Muscle of arm (tissue), 12 donors: Measurements from ENCODE around the gene RIMKLB. TPM values are rescaled to one million over a fixed set of nuclear protein-coding genes. Genes with fewer than 3 reads are reported as not detected.
"Not testable (repeated sequence)": the region's sequence is repeated elsewhere in the genome, so short reads cannot be mapped to it uniquely, and the experiment has no call there.

Experiments
- DNase-seq: peaks from one replicate; pipeline ENCODE4 v3.0.0-alpha.2; 2013
- polyA plus RNA-seq, 12 donors: library from polyadenylated mRNA; unstranded; fragments of 120-200 nt; gene quantifications; one replicate each; pipeline ENCODE4 v1.2.1, GENCODE V29; 2013; ENCODE audit not compliant: insufficient read length in 12 of 12

The RIMKLB gene
- polyA plus RNA-seq, 12 donors: 62.0 to 142 (median 97.8) TPM; not detected in 1

- DNase-seq: no peak
These were observed 116.0 kb downstream of the RIMKLB start for GRCh38 chr12:8813572-8814357.

DNA sequence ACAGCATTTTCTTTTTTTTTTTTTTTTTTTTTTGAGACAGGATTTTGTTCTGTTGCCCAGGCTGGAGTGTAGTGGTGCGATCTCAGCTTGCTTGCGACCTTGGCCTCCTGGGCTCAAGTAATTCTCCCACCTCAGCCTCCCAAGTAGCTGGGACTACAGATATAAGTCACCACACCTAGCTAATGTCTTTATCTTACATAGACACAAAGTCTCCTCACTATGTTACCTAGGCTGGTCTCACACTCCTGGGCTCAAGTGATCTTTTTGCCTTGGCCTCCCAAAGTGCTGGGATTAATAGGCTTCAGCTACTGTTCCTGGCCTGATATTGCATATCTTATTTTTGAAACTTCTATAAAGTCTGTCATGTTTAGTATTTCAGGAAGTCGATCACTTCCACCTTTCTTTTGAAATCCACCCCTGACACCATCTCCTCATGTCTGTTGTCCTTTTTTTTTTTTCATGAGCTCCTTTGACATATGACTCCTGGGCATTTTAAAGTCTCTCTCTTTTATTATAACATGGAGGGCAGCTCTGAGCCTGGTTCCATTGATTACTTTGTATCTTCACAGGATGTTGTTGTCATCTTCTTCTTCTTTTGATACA is 118.8 kb downstream of the RIMKLB start:
- DNase-seq: no peak

GRCh38 chr12:8817856-8818255 is 120.1 kb downstream of the RIMKLB start:
- DNase-seq: no peak

DNA sequence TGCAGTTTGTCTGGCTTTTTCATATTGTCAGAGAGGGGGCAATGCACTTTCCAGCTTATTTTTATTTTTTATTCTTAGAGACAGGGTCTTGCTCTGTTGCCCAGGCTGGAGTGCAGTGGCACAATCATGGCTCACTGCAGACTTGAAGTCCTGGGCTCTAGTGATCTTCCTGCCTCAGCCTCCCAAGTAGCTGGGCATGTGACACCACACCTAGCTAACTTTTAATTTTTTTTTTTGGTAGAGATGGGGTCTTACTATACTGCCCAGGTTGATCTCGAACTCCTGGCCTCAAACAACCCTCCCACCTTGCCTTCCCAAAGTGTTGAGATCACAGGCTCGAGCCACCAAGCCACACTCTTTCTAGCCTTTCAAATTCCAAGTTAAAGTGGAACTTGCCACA is 120.7 kb downstream of the RIMKLB start:
- DNase-seq: no peak

- no peak for DNase-seq
These were observed 121.8 kb downstream of the RIMKLB start for GRCh38 chr12:8819666-8819980.

- not testable (repeated sequence) for DNase-seq
These were observed 123.1 kb downstream of the RIMKLB start for GRCh38 chr12:8820676-8821407.

GRCh38 chr12:8821591-8821990 is 123.8 kb downstream of the RIMKLB start:
- no peak for DNase-seq

GRCh38 chr12:8822298-8822697 is 124.5 kb downstream of the RIMKLB start, which contains the start of gene A2ML1:
Gene A2ML1 (plus strand): TSS chr12:8822621. CDS start chr12:8822652, 31 bp downstream.
- DNase-seq: no peak

GRCh38 chr12:8823565-8824300 is 125.9 kb downstream of the RIMKLB start:
- peak; percentile 8 for DNase-seq

- DNase-seq: no peak
These were observed 129.9 kb downstream of the RIMKLB start for GRCh38 chr12:8827551-8828256.

DNA sequence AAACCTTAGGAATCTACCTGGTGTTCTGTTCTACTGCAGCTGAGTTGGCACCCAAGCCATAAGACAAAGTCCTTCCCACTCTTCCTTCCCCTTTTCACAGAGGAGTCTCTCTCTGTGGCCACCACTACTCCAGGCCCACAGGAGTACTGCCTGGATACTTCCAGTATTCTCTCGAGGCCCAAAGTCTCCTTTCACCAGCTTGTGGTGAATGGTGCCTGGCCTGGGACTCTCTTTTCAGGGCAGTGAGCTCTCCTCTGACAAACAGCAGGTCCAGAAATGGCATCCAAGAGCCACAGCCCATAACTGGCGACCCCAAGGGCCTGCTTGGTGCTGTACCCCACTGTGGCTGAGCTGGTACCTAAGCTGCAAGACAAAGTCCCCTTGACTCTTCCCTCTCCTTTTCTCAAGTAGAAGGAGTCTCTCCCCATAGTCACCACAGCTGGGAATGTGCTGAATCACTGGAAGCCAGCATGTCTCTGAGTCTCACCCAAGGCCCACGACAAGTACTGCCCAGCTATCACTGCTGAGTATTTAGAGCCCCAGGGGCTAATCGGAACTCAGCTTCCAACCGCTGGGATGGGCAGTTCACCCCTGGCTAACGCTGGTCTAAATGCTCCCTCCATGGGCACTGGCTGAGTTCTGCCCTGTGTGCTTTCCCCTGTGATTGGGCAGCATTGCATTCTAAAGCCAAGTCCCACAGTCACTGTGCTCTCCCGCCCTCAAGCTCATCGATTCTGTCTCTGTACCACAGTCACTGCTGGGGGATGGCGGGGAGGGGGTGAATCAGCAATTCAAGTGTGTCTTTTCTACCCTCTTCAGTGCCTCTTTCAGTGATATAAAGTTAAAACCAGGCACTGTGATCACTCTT is 130.7 kb downstream of the RIMKLB start:
- DNase-seq: no peak

DNA sequence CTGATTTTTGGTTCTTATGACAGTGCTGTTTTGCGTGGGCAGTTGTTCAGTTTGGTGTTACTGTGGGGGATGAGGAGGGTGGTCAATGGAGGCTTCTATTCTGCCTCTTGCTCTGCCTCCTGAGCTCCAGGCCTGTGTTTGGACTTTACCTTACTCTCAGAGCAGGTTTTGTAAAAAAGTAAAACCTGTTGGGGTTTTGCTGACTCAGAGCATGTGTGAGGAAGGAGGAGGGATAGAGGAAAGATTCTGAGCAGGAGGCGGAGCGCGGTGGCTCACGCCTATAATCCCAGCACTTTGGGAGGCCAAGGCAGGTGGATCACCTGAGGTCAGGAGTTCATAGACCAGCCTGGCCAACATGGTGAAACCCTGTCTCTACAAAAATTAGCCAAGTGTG is 131.3 kb downstream of the RIMKLB start:
- DNase-seq: no peak

- DNase-seq: no peak
These were observed 131.8 kb downstream of the RIMKLB start for GRCh38 chr12:8829621-8830020.

- no peak for DNase-seq
These were observed 133.3 kb downstream of the RIMKLB start for GRCh38 chr12:8831116-8831515.

- DNase-seq: no peak
These were observed 134.7 kb downstream of the RIMKLB start for GRCh38 chr12:8832500-8832899.

Other genes starting within 250 kb of the RIMKLB start
- gene CLEC6A, start 242.0 kb upstream of the RIMKLB start, polyA plus RNA-seq: not detected
- gene CLEC4D, start 184.5 kb upstream of the RIMKLB start, polyA plus RNA-seq: under 1 TPM in 1 of 12 donors, not detected in 11; 0.21 TPM
- under 1 TPM in 4 of 12 donors, not detected in 8; 0.21 to 0.90 (median 0.51) TPM for gene CLEC4E, start 157.1 kb upstream of the RIMKLB start, polyA plus RNA-seq
- gene AICDA, start 85.1 kb upstream of the RIMKLB start, polyA plus RNA-seq: under 1 TPM in 10 of 12 donors, not detected in 2; 0.17 to 0.72 (median 0.39) TPM
- 100 to 1,000 TPM in 11 of 12 donors, not detected in 1; 111 to 209 (median 169) TPM for gene MFAP5, start 35.2 kb upstream of the RIMKLB start, polyA plus RNA-seq
- gene A2ML1, start 124.6 kb downstream of the RIMKLB start, polyA plus RNA-seq: 10 to 100 TPM in 3 of 12 donors, under 1 TPM in 6, not detected in 3; 0.07 to 46.4 (median 0.57) TPM
- gene PHC1, start 216.5 kb downstream of the RIMKLB start, polyA plus RNA-seq: 10 to 100 TPM in 11 of 12 donors, not detected in 1; 33.3 to 96.9 (median 38.9) TPM